NCI-H1417 (cell line): Measurements from ENCODE around the gene ACTRT2.
A peak's percentile ranks its signal among the peaks of the same experiment; 100 is the strongest.

Experiments used
- DNase-seq, 3 experiments: peaks; one replicate each; lab custom pipeline; 2025; lab: John Stamatoyannopoulos, UW

The ACTRT2 gene

GRCh38 chr1:3021233-3021671, at the start of gene ACTRT2:
ACTRT2 (plus strand) TSS chr1:3021467; CDS start chr1:3021687, 220 bp downstream.
- DNase-seq, result peak in 1 of 3 experiments; percentile 10

- no peak for DNase-seq
These were observed 49.7 kb upstream of the ACTRT2 start for GRCh38 chr1:2971609-2972008.

- no peak for DNase-seq
These were observed 49.0 kb upstream of the ACTRT2 start for GRCh38 chr1:2972011-2972878.

- no peak for DNase-seq
These were observed 48.2 kb upstream of the ACTRT2 start for GRCh38 chr1:2972879-2973575.

GRCh38 chr1:2973601-2974593, 47.4 kb upstream of the ACTRT2 start:
- no peak for DNase-seq

- no peak for DNase-seq
These were observed 46.5 kb upstream of the ACTRT2 start for GRCh38 chr1:2974701-2975301.

GRCh38 chr1:2975466-2976179, 45.6 kb upstream of the ACTRT2 start:
- DNase-seq, result no peak

GRCh38 chr1:2976180-2976562, 45.1 kb upstream of the ACTRT2 start:
- DNase-seq, result no peak

- no peak for DNase-seq
These were observed 43.2 kb upstream of the ACTRT2 start for GRCh38 chr1:2977886-2978611.

- no peak for DNase-seq
These were observed 42.5 kb upstream of the ACTRT2 start for GRCh38 chr1:2978691-2979190.

GRCh38 chr1:2979191-2980072, 41.8 kb upstream of the ACTRT2 start:
- DNase-seq, result peak in 1 of 3 experiments; percentile 5

- DNase-seq, result peak in 1 of 3 experiments; percentile 19
These were observed 41.0 kb upstream of the ACTRT2 start for GRCh38 chr1:2980073-2980791.

GRCh38 chr1:2980849-2981248, 40.4 kb upstream of the ACTRT2 start:
- DNase-seq, result no peak

GRCh38 chr1:2981388-2981787, 39.9 kb upstream of the ACTRT2 start:
- DNase-seq, result no peak

GRCh38 chr1:2981981-2982614, 39.2 kb upstream of the ACTRT2 start:
- DNase-seq, result no peak

- DNase-seq, result no peak
These were observed 38.5 kb upstream of the ACTRT2 start for GRCh38 chr1:2982615-2983318.

GRCh38 chr1:2983319-2983705, 38.0 kb upstream of the ACTRT2 start:
- DNase-seq, result no peak
